Heart left ventricle (tissue), 16 donors: ENCODE measurements around the gene TTC23. TPM values are rescaled to one million over a fixed set of nuclear protein-coding genes. Genes with fewer than 3 reads are reported as not detected.

Experiments
- ATAC-seq, 4 donors: fragments of 200-7000 bp; cut with Tn5 transposase; one replicate each; pipeline ENCODE4 v1.9.1; 2020 to 2022; ENCODE audit warnings: moderate library complexity in 4 of 4, mild to moderate bottlenecking in 3 of 4, moderate number of reproducible peaks in 1 of 4
- DNase-seq, 5 donors: peaks; one replicate each; pipeline ENCODE4 v3.0.0-alpha.2; 2020
- H3K27ac ChIP-seq, 12 donors: fragments of 200-600 bp; sonication (generic) in 4 of 12; one replicate each; pipeline versions ENCODE4 v1.5.0 to v1.8.0; 2016 to 2022; ENCODE audit warnings: mild to moderate bottlenecking in 2 of 12
- H3K27me3 ChIP-seq, 9 donors: fragments of 200-600 bp; sonication (generic) in 2 of 9; one replicate each; pipeline versions ENCODE4 v1.5.1 to v1.8.0; 2016 to 2022; ENCODE audit warnings: mild to moderate bottlenecking in 3 of 9
- H3K36me3 ChIP-seq, 9 donors: fragments of 200-600 bp; sonication (generic) in 2 of 9; one replicate each; pipeline versions ENCODE4 v1.5.0 to v1.8.0; 2018 to 2022; ENCODE audit warnings: mild to moderate bottlenecking in 2 of 9
- H3K4me1 ChIP-seq, 12 donors: fragments of 200-600 bp; sonication (generic) in 4 of 12; one replicate each; pipeline versions ENCODE4 v1.5.0 to v1.8.0; 2016 to 2022; ENCODE audit warnings: mild to moderate bottlenecking in 3 of 12
- H3K4me3 ChIP-seq, 12 donors: fragments of 200-600 bp; sonication (generic) in 4 of 12; one replicate each; pipeline versions ENCODE4 v1.5.0 to v1.8.0; 2017 to 2022; ENCODE audit warnings: mild to moderate bottlenecking in 9 of 12, moderate library complexity in 4 of 12
- H3K9me3 ChIP-seq, 12 donors: fragments of 200-600 bp; sonication (generic) in 4 of 12; one replicate each; pipeline versions ENCODE4 v1.5.0 to v1.8.0; 2016 to 2022; ENCODE audit warnings: mild to moderate bottlenecking in 1 of 12
- POLR2A ChIP-seq, 2 donors: fragments of 450-650 bp; IDR thresholded peaks; one replicate each; pipeline ENCODE4 v1.6.1; 2017; ENCODE audit warnings: antibody characterized with exemption in 2 of 2, mild to moderate bottlenecking in 2 of 2, moderate library complexity in 2 of 2
- WGBS, 4 donors: extraction: QIAGEN DNeasy Blood & Tissue Kit in 2 of 4; methylation state at CpG; one replicate each; pipeline versions ENCODE4 v1.1.5 to v1.1.7; 2013 to 2018; 5-methylcytosine and 5-hydroxymethylcytosine counted together
- intact Hi-C, 10 donors: fragments of 100-400 bp; cut with DNase I; formaldehyde crosslinking; loops; one replicate each; pipeline versions ENCODE4 v1.11.1 to v1.14.2; 2022
- polyA plus RNA-seq, 2 donors: library from polyadenylated mRNA; stranded (reverse); fragments of 200-250 nt; gene quantifications; one replicate each; pipeline ENCODE4 v1.2.3, GENCODE V29; 2013
- total RNA-seq, 9 donors: library from RNA; depleted of rRNA in 2 of 9; stranded (reverse); fragments of >200 nt in 2 of 9; fragmentation: NEBNext Ultra II Directional in 3 of 9; extraction: Animal tissue kit (Norgen Biotek cat#: 25700) in 3 of 9; gene quantifications; one replicate each; pipeline versions ENCODE4 v1.1.0 to v1.2.4, GENCODE V29; 2016 to 2023
- TF ChIP-seq, protein P1 (sequence below), 12 donors: fragments of 200-600 bp; sonication (generic) in 4 of 12; IDR thresholded peaks; one replicate each; pipeline versions ENCODE4 v1.5.0 to v1.8.0; 2018 to 2022; ENCODE audit warnings: antibody characterized with exemption in 12 of 12, mild to moderate bottlenecking in 5 of 12
- donor health status: ischemic (EF 13 %, LVEDD 7.1; RV severe dilation, severe dysfunction).
- donor health status: healthy with polysubstance abuse.
- donor health status: DM: no; HTN: yes; CAD: no.
- donor health status: DM: no; HTN: no; CAD: no.
- donor health status: ischemic (EF 25% LVEDD 6.9; RV normal size, moderate dysfunction).
- donor health status: ischemic (EF 25% LVEDD 5.7; RV mildly dilated, moderate dysfunction).
- donor health status: healthy.
- donor health status: DM: yes; HTN: yes; CAD: no.
- donor health status: ischemic (EF 35%, LVEDD 5.7; RV mildly dilated, moderate dysfunction).
- donor health status: nonischemic (EF 11% LVEDD 7.7; RV severe dilation, severe dysfunction).
- donor health status: DM: yes; HTN: yes; CAD: no.
- donor health status: PGD.
- donor health status: ischemic (EF 29% LVEDD 5.4; RV normal size, mild dysfunction).
- donor health status: nonischemic (EF 23%, LVEDD 6.1; RV moderate dilation, normal function).

The TTC23 gene
- total and polyA plus RNA-seq, 11 donors, result 5.7 to 19.5 (median 10.4) TPM

DNA sequence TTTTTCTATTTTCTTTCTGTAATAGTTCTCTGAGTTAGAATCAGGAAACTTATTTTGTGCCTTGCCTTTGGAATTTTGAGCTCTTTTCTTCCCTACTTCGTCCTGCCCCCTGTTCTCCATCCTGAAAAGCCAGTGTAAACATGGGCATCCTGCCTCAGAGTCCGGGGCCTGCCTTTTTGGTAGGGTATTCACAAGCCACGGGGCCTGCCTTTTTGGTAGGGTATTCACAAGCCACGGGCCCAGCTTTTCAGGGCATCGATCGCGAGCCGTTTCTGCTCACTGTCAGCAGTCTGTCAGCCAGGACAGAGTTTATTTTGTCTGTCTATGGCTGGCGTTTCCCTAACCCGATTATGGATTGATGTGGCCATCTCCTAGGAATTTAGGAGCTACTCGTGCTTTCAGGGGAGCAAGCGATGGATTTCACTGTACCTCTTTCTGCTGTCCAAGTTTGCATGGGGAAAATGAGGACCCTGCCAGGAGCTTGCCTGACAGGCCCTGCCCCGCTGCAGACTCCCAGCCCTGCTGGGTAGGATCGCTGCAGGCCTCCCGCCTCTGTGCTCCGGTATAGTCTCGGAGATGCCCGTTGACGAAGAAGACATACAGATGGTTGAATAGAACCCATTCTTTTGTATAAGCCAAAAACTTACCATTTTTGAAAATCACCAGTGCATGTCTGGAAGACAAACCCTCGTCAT is 131.7 kb downstream of the TTC23 start:
- peaks cover 0 to 80% (median 19%) of the 10 kb centered on the region in 12 donors for H3K4me1 ChIP-seq
- TF ChIP-seq, protein P1, sequence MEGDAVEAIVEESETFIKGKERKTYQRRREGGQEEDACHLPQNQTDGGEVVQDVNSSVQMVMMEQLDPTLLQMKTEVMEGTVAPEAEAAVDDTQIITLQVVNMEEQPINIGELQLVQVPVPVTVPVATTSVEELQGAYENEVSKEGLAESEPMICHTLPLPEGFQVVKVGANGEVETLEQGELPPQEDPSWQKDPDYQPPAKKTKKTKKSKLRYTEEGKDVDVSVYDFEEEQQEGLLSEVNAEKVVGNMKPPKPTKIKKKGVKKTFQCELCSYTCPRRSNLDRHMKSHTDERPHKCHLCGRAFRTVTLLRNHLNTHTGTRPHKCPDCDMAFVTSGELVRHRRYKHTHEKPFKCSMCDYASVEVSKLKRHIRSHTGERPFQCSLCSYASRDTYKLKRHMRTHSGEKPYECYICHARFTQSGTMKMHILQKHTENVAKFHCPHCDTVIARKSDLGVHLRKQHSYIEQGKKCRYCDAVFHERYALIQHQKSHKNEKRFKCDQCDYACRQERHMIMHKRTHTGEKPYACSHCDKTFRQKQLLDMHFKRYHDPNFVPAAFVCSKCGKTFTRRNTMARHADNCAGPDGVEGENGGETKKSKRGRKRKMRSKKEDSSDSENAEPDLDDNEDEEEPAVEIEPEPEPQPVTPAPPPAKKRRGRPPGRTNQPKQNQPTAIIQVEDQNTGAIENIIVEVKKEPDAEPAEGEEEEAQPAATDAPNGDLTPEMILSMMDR (IDR thresholded peaks at IDR 0.05), result no peak
- TF ChIP-seq POLR2A (IDR thresholded peaks at IDR 0.05), result no peak
- ATAC-seq, result no peak
- peak overlapping the region in 2 of 12 donors; percentile 31 to 98 for H3K27ac ChIP-seq
- no peaks in the 10 kb centered on the region for H3K27me3 ChIP-seq
- H3K4me3 ChIP-seq, result no peak overlapping the region
- H3K9me3 ChIP-seq, result no peaks in the 10 kb centered on the region
- intact Hi-C loops, result no loop called here
- H3K36me3 ChIP-seq, result peaks cover 0 to 63% (median 19%) of the 10 kb centered on the region in 9 donors
- 79 to 90% (median 84%) methylated on average over 20 of the region's 20 CpGs for WGBS, 4 donors
- DNase-seq, result no peak

DNA sequence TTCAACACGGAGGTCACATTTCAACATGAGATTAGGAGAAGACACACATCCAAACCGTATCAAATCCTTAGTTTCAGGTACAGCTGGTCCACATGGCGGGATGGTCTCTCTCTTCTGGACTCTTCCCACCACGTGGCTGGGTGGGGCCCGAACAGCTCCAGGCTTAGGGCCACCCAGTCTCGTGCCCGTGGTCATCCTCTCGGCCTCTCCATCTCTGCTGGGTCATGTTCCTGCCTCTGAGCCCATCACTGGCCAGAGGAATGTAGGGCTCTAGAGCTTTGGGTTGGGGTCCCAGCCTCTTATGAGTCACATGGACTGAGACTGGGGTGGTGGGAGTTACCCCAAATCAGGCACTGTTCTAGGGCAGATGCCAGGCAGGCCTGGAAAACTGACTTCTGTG is 132.3 kb downstream of the TTC23 start:
- DNase-seq (no peak), ATAC-seq (no peak)
- Histone ChIP-seq H3K27me3 (no peaks in the 10 kb centered on the region), H3K36me3 (peaks cover 0 to 64% (median 19%) of the 10 kb centered on the region in 9 donors), H3K4me3 (no peak overlapping the region), H3K4me1 (peaks cover 0 to 77% (median 20%) of the 10 kb centered on the region in 12 donors), H3K27ac (peak overlapping the region in 3 of 12 donors; percentile 6 to 98 (median 31)), H3K9me3 (no peaks in the 10 kb centered on the region)
- intact Hi-C loops, result no loop called here
- 83 to 92% (median 87%) methylated on average over 8 of the region's 8 CpGs for whole genome bisulfite sequencing, 4 donors
- TF ChIP-seq, protein P1 (IDR thresholded peaks at IDR 0.05), result no peak
- no peak for TF ChIP-seq POLR2A (IDR thresholded peaks at IDR 0.05)

DNA sequence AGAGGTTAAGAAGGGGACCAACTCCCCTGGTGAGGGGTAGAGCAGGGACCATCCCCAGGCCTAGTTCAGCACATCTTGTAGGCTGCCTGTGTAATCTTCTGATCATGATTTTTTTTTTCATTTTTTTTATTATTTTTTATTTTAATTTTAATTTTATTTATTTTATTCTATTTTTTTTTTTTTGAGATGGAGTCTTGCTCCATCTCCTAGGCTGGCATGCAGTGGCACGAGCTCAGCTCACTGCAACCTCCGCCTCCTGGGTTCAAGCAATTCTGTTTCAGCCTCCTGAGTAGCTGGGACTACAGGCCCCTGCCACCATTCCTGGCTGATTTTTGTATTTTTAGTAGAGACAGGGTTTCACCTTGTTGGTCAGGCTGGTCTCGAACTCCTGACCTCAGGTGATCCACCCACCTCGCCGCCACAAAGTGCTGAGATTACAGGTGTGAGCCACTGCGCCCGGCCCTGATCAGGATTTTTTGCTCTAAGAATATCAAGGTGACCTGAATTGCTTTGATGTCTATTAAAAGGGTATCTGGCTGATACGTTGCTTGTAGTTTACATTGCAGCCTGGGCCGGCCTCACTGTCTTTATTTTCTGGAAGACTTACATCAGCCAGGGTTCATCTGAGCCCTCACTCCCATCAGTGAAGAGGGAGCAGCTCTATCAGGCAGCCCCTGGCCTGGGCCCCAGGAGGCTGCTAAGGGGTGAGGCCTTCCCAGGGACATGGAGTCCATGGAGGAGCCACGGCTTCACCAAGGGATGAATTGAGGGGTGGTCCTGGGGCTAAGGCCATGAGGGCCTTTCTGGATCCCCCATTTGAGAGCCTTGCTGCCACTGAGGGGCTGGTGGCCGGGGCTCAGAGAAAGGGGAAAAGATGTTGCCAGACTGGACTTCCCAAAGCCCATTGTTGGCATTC is 133.8 kb downstream of the TTC23 start:
- TF ChIP-seq, protein P1 (IDR thresholded peaks at IDR 0.05), result no peak
- TF ChIP-seq POLR2A (IDR thresholded peaks at IDR 0.05), result no peak
- H3K27me3 ChIP-seq, result no peaks in the 10 kb centered on the region
- ATAC-seq (no peak), DNase-seq (no peak)
- intact Hi-C loops, result no loop called here
- H3K9me3 ChIP-seq, result no peaks in the 10 kb centered on the region
- H3K4me1 ChIP-seq, result peaks cover 0 to 74% (median 18%) of the 10 kb centered on the region in 12 donors
- WGBS, 4 donors, result 73 to 85% (median 77%) methylated on average over 11 of the region's 11 CpGs
- peaks cover 0 to 75% (median 19%) of the 10 kb centered on the region in 9 donors for H3K36me3 ChIP-seq
- peak overlapping the region in 11 of 12 donors; percentile 52 to 98 (median 83) for H3K27ac ChIP-seq
- no peak overlapping the region for H3K4me3 ChIP-seq
